ENCODE data around the gene ARHGEF10L.

DNA sequence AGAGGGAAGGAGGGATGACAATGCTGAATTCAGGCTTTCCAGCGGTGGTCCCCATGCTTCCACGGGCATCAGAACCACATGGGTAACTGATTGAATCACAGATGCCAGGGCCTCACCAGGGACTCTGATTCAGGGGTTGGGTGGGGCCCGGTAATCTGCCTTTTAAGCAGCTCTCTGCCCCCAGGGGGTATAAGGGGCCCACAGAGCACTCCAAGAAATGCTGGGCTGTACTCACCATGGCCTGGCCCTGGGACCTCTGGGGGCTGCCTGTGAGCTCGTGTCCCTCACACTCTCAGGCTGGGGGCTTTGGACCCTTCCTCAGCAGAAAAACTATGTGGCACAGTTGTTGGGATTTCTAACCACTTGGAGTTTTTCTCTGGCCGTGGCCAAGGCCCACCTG, 70.6 kb downstream of the ARHGEF10L start:
- TF ChIP-seq CTCF (IDR thresholded peaks at IDR 0.05; ENCODE audit: insufficient read depth, low read length), result no peak
- TF ChIP-seq, protein P1, sequence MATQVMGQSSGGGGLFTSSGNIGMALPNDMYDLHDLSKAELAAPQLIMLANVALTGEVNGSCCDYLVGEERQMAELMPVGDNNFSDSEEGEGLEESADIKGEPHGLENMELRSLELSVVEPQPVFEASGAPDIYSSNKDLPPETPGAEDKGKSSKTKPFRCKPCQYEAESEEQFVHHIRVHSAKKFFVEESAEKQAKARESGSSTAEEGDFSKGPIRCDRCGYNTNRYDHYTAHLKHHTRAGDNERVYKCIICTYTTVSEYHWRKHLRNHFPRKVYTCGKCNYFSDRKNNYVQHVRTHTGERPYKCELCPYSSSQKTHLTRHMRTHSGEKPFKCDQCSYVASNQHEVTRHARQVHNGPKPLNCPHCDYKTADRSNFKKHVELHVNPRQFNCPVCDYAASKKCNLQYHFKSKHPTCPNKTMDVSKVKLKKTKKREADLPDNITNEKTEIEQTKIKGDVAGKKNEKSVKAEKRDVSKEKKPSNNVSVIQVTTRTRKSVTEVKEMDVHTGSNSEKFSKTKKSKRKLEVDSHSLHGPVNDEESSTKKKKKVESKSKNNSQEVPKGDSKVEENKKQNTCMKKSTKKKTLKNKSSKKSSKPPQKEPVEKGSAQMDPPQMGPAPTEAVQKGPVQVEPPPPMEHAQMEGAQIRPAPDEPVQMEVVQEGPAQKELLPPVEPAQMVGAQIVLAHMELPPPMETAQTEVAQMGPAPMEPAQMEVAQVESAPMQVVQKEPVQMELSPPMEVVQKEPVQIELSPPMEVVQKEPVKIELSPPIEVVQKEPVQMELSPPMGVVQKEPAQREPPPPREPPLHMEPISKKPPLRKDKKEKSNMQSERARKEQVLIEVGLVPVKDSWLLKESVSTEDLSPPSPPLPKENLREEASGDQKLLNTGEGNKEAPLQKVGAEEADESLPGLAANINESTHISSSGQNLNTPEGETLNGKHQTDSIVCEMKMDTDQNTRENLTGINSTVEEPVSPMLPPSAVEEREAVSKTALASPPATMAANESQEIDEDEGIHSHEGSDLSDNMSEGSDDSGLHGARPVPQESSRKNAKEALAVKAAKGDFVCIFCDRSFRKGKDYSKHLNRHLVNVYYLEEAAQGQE (IDR thresholded peaks at IDR 0.05; ENCODE audit: insufficient replicate concordance, low read depth), result no peak
- TF ChIP-seq POLR2AphosphoS5 (IDR thresholded peaks at IDR 0.05; ENCODE audit: low read depth), result no peak
- no peak for TF ChIP-seq SPI1 (IDR thresholded peaks at IDR 0.05; ENCODE audit: borderline replicate concordance, low read depth)
- no peak for TF ChIP-seq GABPA (IDR thresholded peaks at IDR 0.05; ENCODE audit: low read depth)
